SK-N-SH (cell line): ENCODE measurements around the gene IL2RA. TPM values are rescaled to one million over a fixed set of nuclear protein-coding genes. Genes with fewer than 3 reads are reported as not detected.
"Not testable (repeated sequence)": the region's sequence is repeated elsewhere in the genome, so short reads cannot be mapped to it uniquely, and the experiment has no call there.

Source experiments
- CTCF ChIA-PET: fragments of 300-600, 350-600 bp; formaldehyde crosslinking; extraction: SDS; loops from one replicate; lab custom pipeline; 2021; lab: Yijun Ruan, JAX
- POLR2A ChIA-PET: fragments of 350-600 bp; sonication (Branson Sonifier 250); formaldehyde crosslinking; extraction: SDS; loops from one replicate; lab custom pipeline; 2020; ENCODE audit warnings: antibody characterized with exemption, inconsistent platforms; lab: Yijun Ruan, JAX
- DNase-seq: peaks from one replicate; pipeline ENCODE4 v3.0.0; 2012
- H2AFZ ChIP-seq: fragments of 200-600 bp; sonication (generic); 2 replicates; pipeline ENCODE4 v1.8.1; 2016; ENCODE audit warnings: antibody characterized with exemption, mild to moderate bottlenecking, low read depth
- H3F3A ChIP-seq: fragments of 200-600 bp; sonication (generic); replicated peaks from 2 replicates; pipeline ENCODE3; 2016; ENCODE audit warnings: antibody characterized with exemption, mild to moderate bottlenecking; ENCODE audit not compliant: insufficient read depth
- H3K27ac ChIP-seq, 2 experiments: fragments of 200-500 bp in 1 of 2; fragments of 200-600 bp in 1 of 2; sonication (Bioruptor generic) in 1 of 2; sonication (generic), shearing (Covaris generic) in 1 of 2; 2 replicates each; pipeline versions ENCODE4 v1.5.1 to v1.6.1; 2014 to 2016; ENCODE audit warnings: low read depth in 2 of 2, inconsistent platforms in 1 of 2, low read length in 1 of 2, mild to moderate bottlenecking in 1 of 2, mixed read lengths in 1 of 2
- H3K27me3 ChIP-seq: fragments of 200-600 bp; sonication (generic), shearing (Covaris generic); 2 replicates; pipeline ENCODE4 v1.6.1; 2016; ENCODE audit warnings: mixed run types; ENCODE audit not compliant: insufficient read depth
- H3K36me3 ChIP-seq, 2 experiments: fragments of 200-500 bp in 1 of 2; fragments of 200-600 bp in 1 of 2; sonication (Bioruptor generic) in 1 of 2; sonication (generic) in 1 of 2; replicated peaks in 1 of 2; 2 replicates each; pipeline versions ENCODE3 to v1.5.1; 2014 to 2016; ENCODE audit warnings: low read length in 1 of 2, mild to moderate bottlenecking in 1 of 2; ENCODE audit not compliant: insufficient read depth in 2 of 2, control insufficient read depth in 1 of 2
- H3K4me1 ChIP-seq, 2 experiments: fragments of 200-500 bp in 1 of 2; fragments of 200-600 bp in 1 of 2; sonication (Bioruptor generic) in 1 of 2; sonication (generic), shearing (Covaris generic) in 1 of 2; 2 replicates each; pipeline versions ENCODE4 v1.5.1 to v1.6.1; 2014 to 2016; ENCODE audit warnings: low read depth in 1 of 2, low read length in 1 of 2, mixed run types in 1 of 2; ENCODE audit not compliant: insufficient read depth in 2 of 2, control insufficient read depth in 1 of 2
- H3K4me2 ChIP-seq: fragments of 200-600 bp; sonication (generic), shearing (Covaris generic); 2 replicates; pipeline ENCODE4 v1.6.1; 2017; ENCODE audit warnings: mixed run types
- H3K4me3 ChIP-seq, 2 experiments: fragments of 200-500 bp in 1 of 2; fragments of 200-600 bp in 1 of 2; sonication (Bioruptor generic) in 1 of 2; sonication (generic), shearing (Covaris generic) in 1 of 2; 2 replicates each; pipeline versions ENCODE4 v1.5.1 to v1.8.1; 2014 to 2016; ENCODE audit warnings: low read depth in 2 of 2, inconsistent platforms in 1 of 2, low read length in 1 of 2, mild to moderate bottlenecking in 1 of 2, mixed read lengths in 1 of 2, moderate library complexity in 1 of 2
- H3K79me2 ChIP-seq: fragments of 200-600 bp; sonication (generic); 2 replicates; pipeline ENCODE4 v1.8.1; 2017; ENCODE audit warnings: mild to moderate bottlenecking; ENCODE audit not compliant: insufficient read depth
- H3K9ac ChIP-seq: fragments of 200-600 bp; sonication (generic); 2 replicates; pipeline ENCODE4 v1.6.1; 2017; ENCODE audit warnings: mixed run types
- H3K9me2 ChIP-seq: fragments of 200-600 bp; sonication (generic); 2 replicates; pipeline ENCODE4 v1.6.1; 2017; ENCODE audit warnings: mixed run types
- H3K9me3 ChIP-seq: fragments of 200-600 bp; sonication (generic); 2 replicates; pipeline ENCODE4 v1.6.1; 2017; ENCODE audit warnings: mixed run types, mild to moderate bottlenecking, moderate library complexity
- H4K20me1 ChIP-seq: fragments of 200-600 bp; sonication (generic); 2 replicates; pipeline ENCODE4 v1.6.1; 2017; ENCODE audit warnings: mild to moderate bottlenecking, mixed run types; ENCODE audit not compliant: insufficient read depth
- CHD2 ChIP-seq: fragments of 150-350 bp; IDR thresholded peaks from 2 replicates; pipeline ENCODE4 v1.6.1; 2018; ENCODE audit warnings: low read length; ENCODE audit not compliant: partially characterized antibody
- FOXM1 ChIP-seq: IDR thresholded peaks from 2 replicates; pipeline ENCODE4 v1.4.0; 2012; ENCODE audit warnings: low read depth, mild to moderate bottlenecking
- GABPA ChIP-seq: IDR thresholded peaks from 2 replicates; pipeline ENCODE4 v1.4.0; 2012; ENCODE audit warnings: low read depth, mild to moderate bottlenecking
- GATA2 ChIP-seq: sonication (generic); formaldehyde crosslinking; IDR thresholded peaks from 2 replicates; pipeline ENCODE4 v1.5.0; 2020; ENCODE audit warnings: mild to moderate bottlenecking, missing genetic modification reagents
- JUND ChIP-seq: IDR thresholded peaks from 2 replicates; pipeline ENCODE4 v1.4.0; 2012
- MXI1 ChIP-seq: IDR thresholded peaks from 2 replicates; pipeline ENCODE4 v1.6.1; 2012; ENCODE audit warnings: mild to moderate bottlenecking, low read depth, low read length, improper control_type of control experiment
- POLR2AphosphoS5 ChIP-seq: IDR thresholded peaks from 2 replicates; pipeline ENCODE4 v1.6.1; 2012; ENCODE audit warnings: low read depth, low read length
- SMC3 ChIP-seq: IDR thresholded peaks from 2 replicates; pipeline ENCODE4 v1.6.1; 2012; ENCODE audit warnings: low read depth, low read length, improper control_type of control experiment
- TAF1 ChIP-seq: IDR thresholded peaks from 2 replicates; pipeline ENCODE4 v1.6.1; 2012; ENCODE audit warnings: low read depth, mild to moderate bottlenecking, low read length, moderate library complexity, borderline replicate concordance
- YY1 ChIP-seq: IDR thresholded peaks from 2 replicates; pipeline ENCODE4 v1.4.0; 2012; ENCODE audit warnings: low read depth, mild to moderate bottlenecking
- WGBS: methylation state at CpG from one replicate; pipeline ENCODE4 v1.1.6; 2017; ENCODE audit warnings: low lambda C conversion rate; 5-methylcytosine and 5-hydroxymethylcytosine counted together
- polyA plus RNA-seq, 3 experiments: library from polyadenylated mRNA; depleted of rRNA; stranded (reverse); fragments of >200 nt; gene quantifications; 2 replicates each; pipeline ENCODE4 v1.2.3, GENCODE V29; 2012
- TF ChIP-seq, protein P1 (sequence below): IDR thresholded peaks from 2 replicates; pipeline ENCODE4 v1.4.0; 2012; ENCODE audit warnings: low read depth, borderline replicate concordance
- TF ChIP-seq, protein P2 (sequence below): fragments of 150-350 bp; IDR thresholded peaks from 2 replicates; pipeline ENCODE4 v1.6.1; 2016; ENCODE audit warnings: mild to moderate bottlenecking, low read depth, low read length

The IL2RA gene
- polyA plus RNA-seq, 1 of the 3 experiments (the other 2 are of a cell fraction): not detected

DNA sequence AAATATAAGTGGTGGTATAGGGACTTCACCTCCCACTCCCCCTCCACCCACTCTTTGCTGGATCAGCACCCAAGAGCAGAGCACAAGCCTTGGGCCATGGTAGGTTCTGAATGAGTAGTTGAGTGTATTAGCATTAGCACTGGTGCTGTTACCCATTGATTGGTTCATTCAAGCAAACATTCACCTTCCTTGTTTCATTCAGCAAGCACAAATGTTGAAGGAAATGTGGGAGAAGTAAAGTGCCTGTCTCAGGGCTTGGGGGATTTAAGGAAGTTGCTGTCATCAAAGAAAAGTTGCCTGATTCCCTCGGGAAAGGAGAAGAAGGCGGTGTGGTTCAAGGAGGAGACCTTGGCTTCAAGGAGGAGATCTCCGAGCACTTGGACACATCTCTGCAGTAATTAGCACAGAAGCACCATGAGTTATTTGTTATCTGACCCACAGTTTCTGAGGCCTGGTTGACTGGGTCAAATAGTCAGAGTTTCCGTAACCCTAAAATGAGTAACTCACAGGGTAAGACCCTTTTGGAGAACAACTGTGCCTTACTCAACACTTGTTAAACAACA, 17.3 kb downstream of the IL2RA start:
- Histone ChIP-seq H3K9me3 (no peaks in the 10 kb centered on the region), H4K20me1 (no peaks in the 10 kb centered on the region), H3K27ac (no peak overlapping the region), H3F3A (no peaks in the 10 kb centered on the region), H3K4me2 (no peak overlapping the region), H3K9me2 (no peaks in the 10 kb centered on the region; the same call in 1 of the 2 replicates), H3K4me3 (no peak overlapping the region), H2AFZ (no peak overlapping the region), H3K36me3 (no peaks in the 10 kb centered on the region), H3K79me2 (no peaks in the 10 kb centered on the region), H3K4me1 (no peaks in the 10 kb centered on the region), H3K27me3 (peaks cover 48% of the 10 kb centered on the region; the same call in 1 of the 2 replicates), H3K9ac (no peak overlapping the region)
- TF ChIP-seq SMC3: no peak
- TF ChIP-seq TAF1: no peak
- no peak for TF ChIP-seq FOXM1
- no peak for TF ChIP-seq GABPA
- no peak for TF ChIP-seq JUND
- TF ChIP-seq MXI1: no peak
- TF ChIP-seq, protein P1, sequence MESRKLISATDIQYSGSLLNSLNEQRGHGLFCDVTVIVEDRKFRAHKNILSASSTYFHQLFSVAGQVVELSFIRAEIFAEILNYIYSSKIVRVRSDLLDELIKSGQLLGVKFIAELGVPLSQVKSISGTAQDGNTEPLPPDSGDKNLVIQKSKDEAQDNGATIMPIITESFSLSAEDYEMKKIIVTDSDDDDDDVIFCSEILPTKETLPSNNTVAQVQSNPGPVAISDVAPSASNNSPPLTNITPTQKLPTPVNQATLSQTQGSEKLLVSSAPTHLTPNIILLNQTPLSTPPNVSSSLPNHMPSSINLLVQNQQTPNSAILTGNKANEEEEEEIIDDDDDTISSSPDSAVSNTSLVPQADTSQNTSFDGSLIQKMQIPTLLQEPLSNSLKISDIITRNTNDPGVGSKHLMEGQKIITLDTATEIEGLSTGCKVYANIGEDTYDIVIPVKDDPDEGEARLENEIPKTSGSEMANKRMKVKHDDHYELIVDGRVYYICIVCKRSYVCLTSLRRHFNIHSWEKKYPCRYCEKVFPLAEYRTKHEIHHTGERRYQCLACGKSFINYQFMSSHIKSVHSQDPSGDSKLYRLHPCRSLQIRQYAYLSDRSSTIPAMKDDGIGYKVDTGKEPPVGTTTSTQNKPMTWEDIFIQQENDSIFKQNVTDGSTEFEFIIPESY: no peak
- no peak for TF ChIP-seq CHD2
- TF ChIP-seq POLR2AphosphoS5: no peak
- no peak for TF ChIP-seq GATA2
- 29% methylated on average over 4 of the region's 4 CpGs for WGBS
- POLR2A ChIA-PET: no interaction called here
- CTCF ChIA-PET: interaction anchor here (0.7 kb wide), 1 partner anchor 42 kb away, joined by 3 read pairs; no protein-coding TSS in a partner anchor
- DNase-seq: no peak

DNA sequence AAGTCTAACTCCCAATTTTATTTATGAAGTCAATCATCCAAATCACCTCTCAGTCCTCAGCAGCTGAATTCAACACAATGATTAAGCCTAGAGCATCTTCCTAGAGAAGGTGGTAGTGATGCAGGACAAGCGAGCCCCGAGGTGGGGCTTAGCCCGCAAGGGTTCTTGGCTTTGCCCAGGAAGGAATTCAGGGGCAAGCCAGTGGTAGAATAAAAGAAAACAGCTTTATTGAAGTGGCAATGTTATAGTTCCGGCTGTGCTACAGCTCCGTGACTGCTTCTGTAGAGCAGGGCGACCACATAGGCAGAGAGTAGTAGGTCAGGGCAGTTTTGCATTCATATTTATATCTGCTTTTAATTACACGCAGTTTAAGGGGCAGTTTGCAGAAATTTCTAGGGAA, 18.1 kb downstream of the IL2RA start:
- Histone ChIP-seq H3K27me3 (peaks cover 48% of the 10 kb centered on the region; the same call in 1 of the 2 replicates), H3F3A (no peaks in the 10 kb centered on the region), H3K9ac (no peak overlapping the region)
- no peak for DNase-seq
- CTCF ChIA-PET: no interaction called here
- TF ChIP-seq, protein P2, sequence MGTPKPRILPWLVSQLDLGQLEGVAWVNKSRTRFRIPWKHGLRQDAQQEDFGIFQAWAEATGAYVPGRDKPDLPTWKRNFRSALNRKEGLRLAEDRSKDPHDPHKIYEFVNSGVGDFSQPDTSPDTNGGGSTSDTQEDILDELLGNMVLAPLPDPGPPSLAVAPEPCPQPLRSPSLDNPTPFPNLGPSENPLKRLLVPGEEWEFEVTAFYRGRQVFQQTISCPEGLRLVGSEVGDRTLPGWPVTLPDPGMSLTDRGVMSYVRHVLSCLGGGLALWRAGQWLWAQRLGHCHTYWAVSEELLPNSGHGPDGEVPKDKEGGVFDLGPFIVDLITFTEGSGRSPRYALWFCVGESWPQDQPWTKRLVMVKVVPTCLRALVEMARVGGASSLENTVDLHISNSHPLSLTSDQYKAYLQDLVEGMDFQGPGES: no peak
- no peak for TF ChIP-seq FOXM1
- TF ChIP-seq, protein P1: no peak
- TF ChIP-seq YY1: no peak
- no peak for TF ChIP-seq TAF1
- TF ChIP-seq, all 33 proteins: peak for 0
- WGBS: 23% methylated on average over 7 of the region's 7 CpGs
- Histone ChIP-seq H3K9me2 (no peaks in the 10 kb centered on the region; the same call in 1 of the 2 replicates), H3K79me2 (no peaks in the 10 kb centered on the region), H3K4me1 (no peaks in the 10 kb centered on the region), H3K27ac (no peak overlapping the region), H3K9me3 (no peaks in the 10 kb centered on the region), H3K4me3 (no peak overlapping the region), H4K20me1 (no peaks in the 10 kb centered on the region), H2AFZ (no peak overlapping the region), H3K36me3 (no peaks in the 10 kb centered on the region), H3K4me2 (no peak overlapping the region)
- POLR2A ChIA-PET: no interaction called here

DNA sequence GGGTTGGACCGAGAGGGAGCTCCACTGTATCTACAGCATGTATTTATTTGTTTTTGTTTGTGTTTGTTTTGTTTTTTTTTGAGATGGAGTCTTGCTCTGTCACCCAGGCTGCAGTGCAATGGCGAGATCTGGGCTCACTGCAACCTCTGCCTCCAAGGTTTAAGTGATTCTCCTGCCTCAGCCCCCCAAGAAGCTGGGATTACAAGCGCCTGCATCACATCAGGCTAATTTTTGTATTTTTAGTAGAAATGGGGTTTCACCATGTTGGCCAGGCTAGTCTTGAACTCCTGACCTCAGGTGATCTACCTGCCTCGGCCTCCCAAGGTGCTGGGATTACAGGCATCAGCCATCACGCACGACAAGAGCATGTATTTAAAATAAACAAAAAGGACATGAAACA, 18.8 kb downstream of the IL2RA start:
- H3K9me3 ChIP-seq, H3K4me1 ChIP-seq, H2AFZ ChIP-seq, H3K9ac ChIP-seq, H3K9me2 ChIP-seq, H3K4me3 ChIP-seq, H4K20me1 ChIP-seq, H3K4me2 ChIP-seq, DNase-seq, H3K79me2 ChIP-seq, CTCF ChIA-PET, H3K36me3 ChIP-seq, POLR2A ChIA-PET, H3F3A ChIP-seq, H3K27ac ChIP-seq: not testable (repeated sequence)
- peaks cover 48% of the 10 kb centered on the region; the same call in 1 of the 2 replicates for H3K27me3 ChIP-seq
- WGBS: 30% methylated on average over 6 of the region's 6 CpGs
